Hepatocyte (in vitro differentiated cells): ENCODE results near the gene HS6ST2. TPM values are rescaled to one million over a fixed set of nuclear protein-coding genes. Genes with fewer than 3 reads are reported as not detected.

Experiments
- DNase-seq: peaks from one replicate; pipeline ENCODE4 v3.0.0-alpha.2; 2016; ENCODE audit warnings: low spot score
- H2AFZ ChIP-seq: fragments of 200-600 bp; sonication (generic); 2 replicates; pipeline ENCODE4 v1.6.0; 2016; ENCODE audit warnings: antibody characterized with exemption, mild to moderate bottlenecking
- H3K27ac ChIP-seq: fragments of 200-600 bp; sonication (generic); 2 replicates; pipeline ENCODE4 v1.5.1; 2016; ENCODE audit warnings: mild to moderate bottlenecking
- H3K27me3 ChIP-seq: fragments of 200-600 bp; sonication (generic); 2 replicates; pipeline ENCODE4 v1.6.1; 2016
- H3K36me3 ChIP-seq: fragments of 200-600 bp; sonication (generic); replicated peaks from 2 replicates; pipeline ENCODE4 v1.5.1; 2016; ENCODE audit warnings: low read depth; ENCODE audit not compliant: insufficient read depth
- H3K4me1 ChIP-seq: fragments of 200-600 bp; sonication (generic); 2 replicates; pipeline ENCODE4 v1.5.1; 2016; ENCODE audit warnings: mild to moderate bottlenecking, moderate library complexity; ENCODE audit not compliant: insufficient read depth
- H3K4me2 ChIP-seq: fragments of 200-600 bp; sonication (generic); 2 replicates; pipeline ENCODE4 v1.6.0; 2016
- H3K4me3 ChIP-seq: fragments of 200-600 bp; sonication (generic); 2 replicates; pipeline ENCODE4 v1.5.1; 2016; ENCODE audit warnings: mild to moderate bottlenecking
- H3K79me2 ChIP-seq: fragments of 200-600 bp; sonication (generic); 2 replicates; pipeline ENCODE4 v1.6.0; 2017; ENCODE audit warnings: mild to moderate bottlenecking
- H3K9me2 ChIP-seq: fragments of 200-600 bp; sonication (generic); replicated peaks from 2 replicates; pipeline ENCODE4 v1.6.0; 2017; ENCODE audit warnings: mild to moderate bottlenecking; ENCODE audit not compliant: insufficient read depth
- H3K9me3 ChIP-seq: fragments of 200-600 bp; sonication (generic); 2 replicates; pipeline ENCODE4 v1.5.1; 2016; ENCODE audit warnings: low read depth, mild to moderate bottlenecking
- H4K20me1 ChIP-seq: fragments of 200-600 bp; sonication (generic); 2 replicates; pipeline ENCODE4 v1.6.0; 2016; ENCODE audit warnings: mild to moderate bottlenecking; ENCODE audit not compliant: insufficient read depth, poor library complexity, severe bottlenecking
- EZH2 ChIP-seq: fragments of 200-600 bp; sonication (generic); IDR thresholded peaks from 2 replicates; pipeline ENCODE4 v1.6.1; 2016; ENCODE audit warnings: antibody characterized with exemption, mild to moderate bottlenecking, borderline replicate concordance
- EZH2phosphoT487 ChIP-seq: fragments of 200-600 bp; sonication (generic); IDR thresholded peaks from one replicate; pipeline ENCODE4 v1.6.1; 2018; ENCODE audit warnings: antibody characterized with exemption, mild to moderate bottlenecking, low read depth, moderate library complexity; ENCODE audit not compliant: unreplicated experiment, severe bottlenecking
- WGBS: methylation state at CpG from one replicate; pipeline ENCODE4 v1.1.6; 2016; ENCODE audit warnings: low lambda C conversion rate; ENCODE audit errors: missing lambda C conversion rate; 5-methylcytosine and 5-hydroxymethylcytosine counted together
- polyA plus RNA-seq: library from polyadenylated mRNA; unstranded; fragments of >200 nt; fragmentation: Nextera tagmentation; extraction: Ambion mirVana; gene quantifications from 2 replicates; pipeline ENCODE4 v1.2.1, GENCODE V29; 2016
- total RNA-seq: library from RNA; depleted of rRNA; stranded (reverse); fragments of >200 nt; gene quantifications from 2 replicates; pipeline ENCODE4 v1.2.3, GENCODE V29; 2014
- TF ChIP-seq, protein P1 (sequence below): fragments of 200-600 bp; sonication (generic); IDR thresholded peaks from 2 replicates; pipeline ENCODE4 v1.5.1; 2016; ENCODE audit warnings: antibody characterized with exemption, mild to moderate bottlenecking; ENCODE audit not compliant: poor library complexity

Gene HS6ST2
- total and polyA plus RNA-seq, 2 experiments from 2014 or later: 17.4 to 21.9 TPM

- no peaks in the 10 kb centered on the region for H3K27me3 ChIP-seq
- TF ChIP-seq EZH2: no peak
- TF ChIP-seq EZH2phosphoT487: no peak
- TF ChIP-seq, protein P1, sequence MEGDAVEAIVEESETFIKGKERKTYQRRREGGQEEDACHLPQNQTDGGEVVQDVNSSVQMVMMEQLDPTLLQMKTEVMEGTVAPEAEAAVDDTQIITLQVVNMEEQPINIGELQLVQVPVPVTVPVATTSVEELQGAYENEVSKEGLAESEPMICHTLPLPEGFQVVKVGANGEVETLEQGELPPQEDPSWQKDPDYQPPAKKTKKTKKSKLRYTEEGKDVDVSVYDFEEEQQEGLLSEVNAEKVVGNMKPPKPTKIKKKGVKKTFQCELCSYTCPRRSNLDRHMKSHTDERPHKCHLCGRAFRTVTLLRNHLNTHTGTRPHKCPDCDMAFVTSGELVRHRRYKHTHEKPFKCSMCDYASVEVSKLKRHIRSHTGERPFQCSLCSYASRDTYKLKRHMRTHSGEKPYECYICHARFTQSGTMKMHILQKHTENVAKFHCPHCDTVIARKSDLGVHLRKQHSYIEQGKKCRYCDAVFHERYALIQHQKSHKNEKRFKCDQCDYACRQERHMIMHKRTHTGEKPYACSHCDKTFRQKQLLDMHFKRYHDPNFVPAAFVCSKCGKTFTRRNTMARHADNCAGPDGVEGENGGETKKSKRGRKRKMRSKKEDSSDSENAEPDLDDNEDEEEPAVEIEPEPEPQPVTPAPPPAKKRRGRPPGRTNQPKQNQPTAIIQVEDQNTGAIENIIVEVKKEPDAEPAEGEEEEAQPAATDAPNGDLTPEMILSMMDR: no peak
- no peaks in the 10 kb centered on the region for H3K4me1 ChIP-seq
- 45% methylated on average over 6 of the region's 6 CpGs for WGBS
- no peak for DNase-seq
- H3K79me2 ChIP-seq: no peaks in the 10 kb centered on the region
- no peaks in the 10 kb centered on the region for H3K9me2 ChIP-seq
- no peak overlapping the region for H3K27ac ChIP-seq
- H2AFZ ChIP-seq: no peak overlapping the region
- H3K9me3 ChIP-seq: no peaks in the 10 kb centered on the region
- no peak overlapping the region for H3K4me3 ChIP-seq
- H4K20me1 ChIP-seq: no peaks in the 10 kb centered on the region
- H3K4me2 ChIP-seq: no peak overlapping the region
- H3K36me3 ChIP-seq: no peaks in the 10 kb centered on the region
Observed at GRCh38 chrX:132689612-132690563, 268.5 kb downstream of the HS6ST2 start.

DNA sequence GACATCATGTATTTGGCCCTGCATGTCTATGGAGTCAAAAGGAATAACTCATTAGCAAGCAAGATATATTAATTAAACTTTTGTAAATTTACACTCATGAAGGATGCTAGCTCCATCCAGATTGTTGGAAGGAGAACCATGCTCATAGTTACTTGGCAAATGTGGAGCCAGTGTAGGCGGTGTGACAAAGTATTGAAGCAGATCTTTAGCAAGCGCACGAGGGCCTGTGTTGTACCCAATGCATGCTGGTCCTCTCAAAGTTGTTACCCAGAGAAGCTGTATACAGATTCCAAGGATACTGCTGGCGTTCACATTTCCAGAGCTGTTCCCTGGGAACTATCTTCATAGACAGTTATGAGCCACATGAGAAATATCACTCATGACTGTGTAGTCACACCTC lies 273.2 kb downstream of the HS6ST2 start:
- H3K4me3 ChIP-seq: no peak overlapping the region
- no peaks in the 10 kb centered on the region for H3K79me2 ChIP-seq
- H3K4me1 ChIP-seq: no peaks in the 10 kb centered on the region
- TF ChIP-seq, protein P1: no peak
- TF ChIP-seq EZH2 (no peak), EZH2phosphoT487 (no peak)
- H3K4me2 ChIP-seq: no peak overlapping the region
- no peaks in the 10 kb centered on the region for H3K36me3 ChIP-seq
- DNase-seq: no peak
- H3K27ac ChIP-seq: no peak overlapping the region
- WGBS: 77% methylated on average over 4 of the region's 4 CpGs
- no peaks in the 10 kb centered on the region for H3K27me3 ChIP-seq
- H3K9me2 ChIP-seq: no peaks in the 10 kb centered on the region
- H4K20me1 ChIP-seq: no peaks in the 10 kb centered on the region
- H3K9me3 ChIP-seq: no peaks in the 10 kb centered on the region
- H2AFZ ChIP-seq: no peak overlapping the region

GRCh38 chrX:132677233-132677716 lies 281.2 kb downstream of the HS6ST2 start:
- no peak overlapping the region for H3K27ac ChIP-seq
- no peaks in the 10 kb centered on the region for H3K36me3 ChIP-seq
- H3K4me1 ChIP-seq: no peaks in the 10 kb centered on the region
- H3K9me3 ChIP-seq: no peaks in the 10 kb centered on the region
- TF ChIP-seq EZH2phosphoT487 (no peak), EZH2 (no peak)
- TF ChIP-seq, protein P1: no peak
- WGBS: 63% methylated on average over 2 of the region's 2 CpGs
- no peaks in the 10 kb centered on the region for H3K79me2 ChIP-seq
- H3K9me2 ChIP-seq: no peaks in the 10 kb centered on the region
- no peak overlapping the region for H3K4me3 ChIP-seq
- no peak overlapping the region for H2AFZ ChIP-seq
- no peaks in the 10 kb centered on the region for H3K27me3 ChIP-seq
- H3K4me2 ChIP-seq: peak overlapping the region; percentile 37
- no peaks in the 10 kb centered on the region for H4K20me1 ChIP-seq
- DNase-seq: no peak
